Stomach smooth muscle (tissue), 2 donors: ENCODE data around the gene ACSM2A.
"Not testable (repeated sequence)": the region's sequence is repeated elsewhere in the genome, so short reads cannot be mapped to it uniquely, and the experiment has no call there.

Source experiments
- H3K27ac ChIP-seq: one replicate; pipeline ENCODE4 v1.7.0; 2013; ENCODE audit warnings: mild to moderate bottlenecking, low read length, inconsistent platforms
- H3K27me3 ChIP-seq, 2 donors: one replicate each; pipeline ENCODE4 v1.7.0; 2013; ENCODE audit warnings: low read length in 2 of 2; ENCODE audit not compliant: insufficient read depth in 2 of 2, control insufficient read depth in 1 of 2
- H3K36me3 ChIP-seq, 2 donors: one replicate each; pipeline ENCODE4 v1.7.0; 2013; ENCODE audit warnings: low read length in 2 of 2; ENCODE audit not compliant: control insufficient read depth in 2 of 2, insufficient read depth in 2 of 2
- H3K4me1 ChIP-seq: one replicate; pipeline ENCODE4 v1.7.0; 2013; ENCODE audit warnings: low read length; ENCODE audit not compliant: control insufficient read depth, insufficient read depth
- H3K4me3 ChIP-seq, 2 donors: one replicate each; pipeline ENCODE4 v1.7.0; 2013; ENCODE audit warnings: low read length in 2 of 2
- H3K9ac ChIP-seq, 2 donors: one replicate each; pipeline ENCODE4 v1.7.0; 2013; ENCODE audit warnings: low read length in 2 of 2, mild to moderate bottlenecking in 1 of 2
- H3K9me3 ChIP-seq, 2 donors: one replicate each; pipeline ENCODE4 v1.7.0; 2013; ENCODE audit warnings: low read length in 2 of 2; ENCODE audit not compliant: control insufficient read depth in 2 of 2
- donor health status: healthy.
- donor health status: Pancreatic carcinoma.

ACSM2A gene

DNA sequence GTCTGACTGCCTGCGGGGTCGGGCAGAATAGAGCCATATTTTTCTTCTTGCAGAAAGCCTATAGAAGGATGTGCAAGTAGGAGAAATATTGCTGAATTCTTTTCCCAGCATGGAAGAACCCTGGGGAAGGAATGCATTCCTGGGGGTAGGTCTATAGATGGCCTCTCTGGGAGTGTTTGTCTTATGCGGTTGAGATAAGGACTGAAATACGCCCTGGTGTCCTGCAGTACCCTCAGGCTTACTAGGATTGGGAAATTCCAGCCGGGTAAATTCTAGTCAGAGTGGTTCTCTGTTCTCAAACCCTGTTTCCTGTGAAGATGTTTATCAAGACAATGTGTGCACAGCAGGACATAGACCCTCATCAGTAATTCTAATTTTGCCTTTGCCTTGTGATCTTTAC lies 2.3 kb downstream of the ACSM2A start:
- H3K36me3 ChIP-seq, H3K27ac ChIP-seq, H3K4me3 ChIP-seq, H3K9ac ChIP-seq, H3K27me3 ChIP-seq, H3K4me1 ChIP-seq, H3K9me3 ChIP-seq: not testable (repeated sequence)

DNA sequence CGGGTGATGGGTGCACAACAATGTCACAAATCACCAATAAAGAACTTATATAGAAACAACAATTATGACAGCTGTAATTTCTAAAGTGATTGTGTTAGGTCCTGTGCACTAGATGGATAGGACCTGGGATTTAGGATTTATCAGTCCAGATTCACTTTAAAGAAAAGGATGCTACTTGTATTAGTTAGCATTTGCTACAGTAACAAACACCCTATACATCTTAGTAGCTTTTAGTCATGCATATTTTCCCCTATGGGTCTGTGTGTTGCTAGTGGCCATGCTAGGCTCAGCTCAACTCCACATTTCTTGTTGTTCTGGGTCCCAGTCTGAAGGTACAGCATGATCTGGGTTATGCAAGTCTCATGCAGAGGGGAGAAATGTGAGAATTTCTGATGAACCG lies 7.9 kb downstream of the ACSM2A start:
- H3K27ac ChIP-seq, H3K4me3 ChIP-seq, H3K27me3 ChIP-seq, H3K9ac ChIP-seq, H3K4me1 ChIP-seq, H3K9me3 ChIP-seq, H3K36me3 ChIP-seq: not testable (repeated sequence)

DNA sequence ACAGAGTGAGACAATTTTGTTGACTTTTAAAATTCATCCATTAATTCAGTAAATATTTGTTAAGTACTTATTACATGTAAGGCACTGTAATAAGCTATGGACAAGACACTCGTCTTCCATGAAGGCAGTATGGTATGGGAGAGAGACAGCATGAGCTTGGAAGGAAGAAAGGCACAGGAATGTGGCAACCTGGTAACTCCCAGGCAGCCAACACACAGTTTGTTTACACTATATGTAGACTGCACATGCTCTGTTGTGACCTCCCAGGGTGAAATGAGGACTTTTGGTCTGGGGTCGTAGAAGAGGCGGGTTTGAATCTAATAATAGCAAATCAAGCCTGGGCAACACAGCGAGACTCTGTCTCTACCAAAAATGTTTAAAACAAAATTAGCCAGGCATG lies 9.0 kb downstream of the ACSM2A start:
- H3K27me3 ChIP-seq, H3K27ac ChIP-seq, H3K4me1 ChIP-seq, H3K36me3 ChIP-seq, H3K9me3 ChIP-seq, H3K4me3 ChIP-seq, H3K9ac ChIP-seq: not testable (repeated sequence)

DNA sequence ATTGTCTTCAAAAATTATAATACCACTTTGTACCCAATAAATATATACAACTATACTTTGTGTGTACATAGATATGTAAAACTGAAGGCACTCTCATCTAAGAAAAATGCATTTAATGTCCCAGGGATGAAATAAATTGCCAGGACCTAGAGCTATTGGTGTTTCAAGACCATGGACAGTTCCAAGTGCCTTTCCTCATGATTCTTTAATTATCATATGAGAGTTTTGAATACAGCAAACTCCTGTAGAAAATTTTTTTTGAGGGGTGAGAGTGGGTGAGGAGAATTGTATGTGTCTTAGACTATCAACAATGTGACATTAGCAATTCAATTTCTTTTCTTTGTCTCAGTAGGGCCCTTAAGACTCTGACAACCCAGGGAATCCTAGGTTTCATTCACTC lies 17.6 kb downstream of the ACSM2A start:
- not testable (repeated sequence) for H3K27ac ChIP-seq, H3K4me3 ChIP-seq, H3K4me1 ChIP-seq, H3K27me3 ChIP-seq, H3K9ac ChIP-seq, H3K36me3 ChIP-seq, H3K9me3 ChIP-seq

DNA sequence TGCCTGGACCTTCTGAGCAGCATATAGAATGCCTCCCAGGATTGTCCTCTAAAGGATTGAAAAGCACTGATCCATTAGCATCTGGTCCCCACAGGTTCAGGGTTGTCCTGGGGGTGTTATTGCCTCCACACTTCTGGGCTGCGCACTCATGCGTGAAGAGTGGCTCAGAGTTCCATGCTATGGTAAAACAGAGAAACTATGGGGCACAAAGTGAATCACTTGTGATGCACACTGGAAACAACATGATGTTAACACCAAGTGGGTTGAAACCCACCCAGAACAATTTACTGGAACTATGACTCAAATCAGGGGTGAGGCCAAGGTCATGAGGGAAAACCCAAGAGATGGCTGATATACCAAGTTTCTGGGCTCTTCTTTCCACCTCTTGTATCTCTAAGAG lies 18.6 kb downstream of the ACSM2A start:
- not testable (repeated sequence) for H3K27me3 ChIP-seq, H3K4me1 ChIP-seq, H3K4me3 ChIP-seq, H3K9ac ChIP-seq, H3K9me3 ChIP-seq, H3K36me3 ChIP-seq, H3K27ac ChIP-seq

DNA sequence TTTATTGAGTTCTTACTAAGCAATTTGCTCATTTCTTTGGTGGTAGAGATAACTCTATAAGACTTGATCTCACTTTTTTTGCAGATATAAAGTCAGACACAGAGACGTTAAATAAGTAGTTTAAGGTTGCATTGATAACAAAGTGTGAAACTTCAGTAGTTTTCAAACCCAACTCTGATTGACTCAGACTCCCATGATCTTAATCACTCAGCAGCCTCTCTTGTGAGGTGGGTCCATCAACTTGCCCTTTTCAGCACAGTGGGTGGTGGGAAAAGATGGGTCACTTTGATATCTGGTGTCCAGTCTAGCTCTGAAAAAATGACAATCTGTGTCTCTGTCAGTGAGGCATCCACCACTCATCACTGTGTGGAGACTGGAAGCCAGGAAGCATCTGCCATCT lies 19.4 kb downstream of the ACSM2A start:
- not testable (repeated sequence) for H3K36me3 ChIP-seq, H3K27ac ChIP-seq, H3K9ac ChIP-seq, H3K4me3 ChIP-seq, H3K4me1 ChIP-seq, H3K9me3 ChIP-seq, H3K27me3 ChIP-seq

DNA sequence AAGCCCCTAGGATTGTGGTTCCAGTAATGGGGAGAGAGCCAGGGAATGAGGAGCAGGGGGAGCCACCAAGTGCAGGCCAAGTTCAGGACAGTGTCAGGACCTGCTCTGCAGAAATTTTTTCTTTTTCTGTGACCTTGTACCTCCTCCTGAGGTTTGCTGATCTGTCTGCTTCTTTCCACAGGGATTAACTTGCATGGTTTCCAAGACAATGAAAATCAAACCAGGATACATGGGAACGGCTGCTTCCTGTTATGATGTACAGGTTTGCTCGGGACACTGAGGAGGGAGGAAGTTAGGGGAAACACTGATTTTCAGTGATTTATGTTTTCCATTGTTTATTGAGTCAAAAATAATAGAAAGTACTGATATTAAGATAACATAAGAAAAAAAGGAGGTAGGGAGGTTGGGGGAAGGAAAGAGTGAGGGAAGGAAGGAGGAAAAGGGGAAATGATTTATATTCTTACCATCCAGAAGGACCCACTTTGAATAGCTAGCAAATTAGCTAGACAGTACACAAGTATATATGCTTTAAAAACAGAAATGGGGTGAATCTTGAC lies 25.9 kb downstream of the ACSM2A start:
- not testable (repeated sequence) for H3K36me3 ChIP-seq

DNA sequence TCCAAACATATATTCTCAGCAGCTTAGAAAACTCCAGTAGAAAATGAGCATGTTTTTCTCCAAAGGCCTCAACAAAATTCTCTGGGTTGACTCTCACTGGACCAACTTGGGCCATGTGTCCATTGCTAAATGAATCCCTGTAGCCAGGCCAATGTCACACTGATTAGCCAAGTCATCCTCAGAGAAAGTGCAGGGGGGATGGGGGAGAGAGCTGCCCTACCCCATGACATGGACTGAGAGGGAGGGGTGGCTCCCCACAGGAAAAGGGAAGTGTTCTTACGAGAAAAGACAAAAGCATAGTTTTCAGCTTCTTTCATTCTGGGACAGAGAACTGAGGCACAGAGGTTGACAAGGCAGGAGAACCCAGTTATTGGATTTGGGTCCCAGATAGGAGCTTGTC lies 32.7 kb downstream of the ACSM2A start:
- not testable (repeated sequence) for H3K4me1 ChIP-seq, H3K27ac ChIP-seq, H3K27me3 ChIP-seq, H3K9me3 ChIP-seq, H3K9ac ChIP-seq, H3K4me3 ChIP-seq, H3K36me3 ChIP-seq

More for the DNA sequence above, 25.9 kb downstream of the ACSM2A start:
- not testable (repeated sequence) for H3K27me3 ChIP-seq, H3K9ac ChIP-seq, H3K27ac ChIP-seq, H3K9me3 ChIP-seq, H3K4me1 ChIP-seq, H3K4me3 ChIP-seq

DNA sequence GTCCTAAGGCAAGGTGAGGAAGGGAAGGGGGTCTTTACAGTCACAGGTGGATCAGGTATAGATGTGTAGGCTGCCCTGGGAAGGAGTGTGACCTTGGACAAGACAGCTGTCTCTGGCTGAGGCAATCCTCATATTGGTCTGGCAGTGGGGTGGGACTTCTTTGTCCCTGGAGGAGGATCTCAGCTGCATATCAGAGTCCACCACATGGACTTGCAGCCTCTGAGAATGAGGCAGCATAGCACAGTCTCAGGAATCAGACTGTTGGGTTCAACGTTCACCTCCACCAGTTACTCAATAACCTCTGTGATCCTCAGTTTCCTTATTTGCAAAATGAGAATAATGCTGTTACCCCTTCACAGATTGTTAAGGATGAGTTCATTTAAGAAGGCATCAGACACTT lies 33.4 kb downstream of the ACSM2A start:
- Histone ChIP-seq H3K36me3 (no peaks in the 10 kb centered on the region), H3K27me3 (no peaks in the 10 kb centered on the region), H3K9me3 (no peaks in the 10 kb centered on the region), H3K9ac (no peak overlapping the region), H3K4me3 (no peak overlapping the region), H3K27ac (no peak overlapping the region), H3K4me1 (no peaks in the 10 kb centered on the region)

DNA sequence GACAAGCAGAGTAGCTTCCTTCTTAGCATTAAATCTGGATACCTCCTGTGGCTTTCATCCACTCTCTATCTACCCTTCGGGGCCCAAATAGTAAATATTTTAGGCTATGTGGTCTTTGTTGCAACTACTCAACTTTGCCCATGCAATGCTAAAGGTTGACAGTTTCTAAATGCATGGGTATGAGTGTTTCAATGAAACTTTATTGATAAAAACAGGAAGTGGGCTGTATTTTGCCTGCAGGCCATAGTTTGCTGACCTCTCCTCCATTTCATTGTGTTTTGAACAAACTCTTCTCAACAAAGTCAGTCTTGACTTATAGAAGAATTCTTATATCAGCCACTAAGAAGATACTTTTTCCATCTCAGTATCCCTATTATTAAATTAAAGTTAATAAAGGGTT lies 34.1 kb downstream of the ACSM2A start:
- Histone ChIP-seq H3K36me3 (no peaks in the 10 kb centered on the region), H3K27ac (no peak overlapping the region), H3K9me3 (no peaks in the 10 kb centered on the region), H3K4me1 (no peaks in the 10 kb centered on the region), H3K4me3 (no peak overlapping the region), H3K9ac (no peak overlapping the region), H3K27me3 (no peaks in the 10 kb centered on the region)

DNA sequence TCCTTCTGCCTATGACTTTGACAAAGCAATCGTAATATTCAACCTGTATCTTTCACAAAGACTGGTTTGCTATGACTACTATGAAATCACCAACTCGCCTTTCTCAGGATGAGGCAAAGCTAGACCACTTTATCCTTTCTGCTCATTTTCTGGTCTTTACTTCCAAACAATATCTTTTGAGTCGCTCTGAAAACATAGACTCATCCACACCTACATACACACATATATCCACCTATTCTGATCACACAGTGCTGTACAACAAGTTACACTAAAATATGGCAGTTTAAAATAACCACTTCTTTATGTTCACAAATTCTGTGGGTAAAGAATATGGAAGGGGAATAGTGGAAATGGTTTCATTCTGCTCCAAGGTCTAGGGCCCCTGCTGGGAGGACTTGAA lies 39.7 kb downstream of the ACSM2A start:
- H3K27ac ChIP-seq, H3K27me3 ChIP-seq, H3K4me3 ChIP-seq, H3K9ac ChIP-seq, H3K4me1 ChIP-seq, H3K9me3 ChIP-seq, H3K36me3 ChIP-seq: not testable (repeated sequence)

DNA sequence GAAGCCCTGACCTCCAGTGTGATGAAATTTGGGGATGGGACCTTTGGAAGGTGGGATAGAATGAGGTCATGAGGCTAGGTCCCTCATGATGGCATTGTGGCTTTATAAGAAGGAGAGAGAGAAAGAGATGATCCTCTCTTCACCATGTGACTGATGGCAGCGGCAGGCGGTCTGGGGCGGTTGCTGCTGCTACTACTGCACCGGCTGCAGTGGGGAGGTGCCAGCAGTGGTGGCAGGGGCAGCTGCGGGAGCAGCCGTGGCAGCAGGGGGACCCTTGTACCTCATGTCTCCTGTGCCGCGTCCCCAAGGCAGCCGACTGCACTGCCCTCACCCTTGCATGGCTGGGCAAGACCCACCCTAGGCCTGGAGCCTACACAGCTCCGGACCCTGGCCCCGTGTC lies 40.1 kb downstream of the ACSM2A start:
- not testable (repeated sequence) for H3K4me3 ChIP-seq, H3K4me1 ChIP-seq, H3K27me3 ChIP-seq, H3K36me3 ChIP-seq, H3K9me3 ChIP-seq, H3K9ac ChIP-seq, H3K27ac ChIP-seq
